ENCODE measurements around the gene THY1.

DNA sequence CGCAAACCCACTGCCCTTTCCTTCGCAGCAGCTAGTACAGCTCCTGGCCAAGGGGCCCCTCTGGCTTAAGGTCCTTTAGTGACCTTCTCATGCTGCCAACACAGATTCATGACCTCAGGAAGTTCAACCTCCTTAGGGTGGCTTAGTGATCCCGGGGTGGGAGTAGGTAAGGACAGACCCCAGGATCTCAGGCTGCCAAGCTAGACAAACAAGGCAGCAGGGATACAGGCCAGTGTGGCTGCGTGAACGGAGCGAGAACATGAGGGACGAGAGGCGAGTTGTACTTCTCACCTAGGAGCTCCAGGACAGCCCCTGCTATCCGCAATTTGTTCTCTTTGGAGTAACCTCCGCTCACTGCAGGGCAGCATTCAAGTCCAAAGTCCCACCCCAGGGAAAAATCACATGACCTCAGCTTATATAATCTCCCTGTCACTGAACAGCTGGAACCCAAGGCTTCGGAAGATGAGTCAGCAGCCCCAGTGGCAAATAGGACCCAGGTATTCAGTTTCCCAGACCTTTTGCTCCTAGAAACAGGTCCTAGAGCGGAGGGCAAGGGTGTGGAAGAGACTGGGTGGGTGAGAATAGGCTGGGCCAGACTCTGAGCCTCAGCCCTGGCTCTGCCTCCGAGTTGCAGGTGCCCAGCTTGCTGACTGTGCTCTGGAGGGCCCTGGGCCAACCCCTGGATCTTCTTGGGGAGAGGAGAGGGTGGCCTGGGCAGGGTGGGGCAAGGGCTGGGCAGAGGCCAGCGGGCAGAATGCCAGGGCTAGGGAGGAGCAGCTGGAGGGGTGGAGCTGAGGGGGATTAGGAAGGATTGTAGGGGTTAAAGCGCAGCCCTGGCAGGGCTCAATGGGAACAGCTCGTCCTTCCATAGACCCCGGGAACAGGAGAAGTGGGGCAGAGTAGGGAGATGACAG lies 54.6 kb downstream of the THY1 start:
- TF ChIP-seq CTCF (IDR thresholded peaks at IDR 0.05) (no peak), EZH2 (IDR thresholded peaks at IDR 0.05) (no peak)

Measured in neural progenitor cell (in vitro differentiated cells).